GM21526 (cell line): ENCODE results near the gene APOC3.

Source experiments
- ATAC-seq: cut with Tn5 transposase; IDR thresholded peaks from one replicate; pipeline ENCODE4 v1.9.1; 2021; ENCODE audit warnings: moderate library complexity; ENCODE audit not compliant: unreplicated experiment, low FRiP score

The APOC3 gene

GRCh38 chr11:116829525-116830183 is at the start of gene APOC3:
TSS of gene APOC3 (plus strand) at chr11:116829907. CDS start at chr11:116830583, 676 bp downstream.
- ATAC-seq, result no peak

GRCh38 chr11:116782728-116783127 is 47.0 kb upstream of the APOC3 start:
- no peak for ATAC-seq

DNA sequence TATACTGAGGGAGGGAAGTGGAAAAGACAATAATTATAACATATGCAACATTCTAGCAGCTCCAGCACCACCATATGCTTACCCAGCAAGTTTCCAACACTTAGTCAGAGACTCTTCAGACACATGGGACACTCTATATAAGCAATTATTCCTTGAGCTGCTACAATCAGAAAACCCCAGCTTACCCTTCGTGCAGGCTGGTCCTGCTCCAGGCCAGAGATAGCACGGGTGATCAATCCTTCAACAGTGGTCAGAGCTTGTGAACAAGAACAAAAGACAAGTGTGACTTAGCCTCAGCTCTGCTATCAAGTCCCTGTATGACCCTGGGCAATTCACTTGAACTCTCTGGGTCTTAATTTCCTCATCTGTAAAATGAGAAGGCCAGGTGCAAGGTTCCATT is 43.4 kb upstream of the APOC3 start:
- no peak for ATAC-seq

- no peak for ATAC-seq
Observed at GRCh38 chr11:116786966-116787365, 42.7 kb upstream of the APOC3 start.

GRCh38 chr11:116787436-116787785 is 42.3 kb upstream of the APOC3 start:
- ATAC-seq, result peak; percentile 18

DNA sequence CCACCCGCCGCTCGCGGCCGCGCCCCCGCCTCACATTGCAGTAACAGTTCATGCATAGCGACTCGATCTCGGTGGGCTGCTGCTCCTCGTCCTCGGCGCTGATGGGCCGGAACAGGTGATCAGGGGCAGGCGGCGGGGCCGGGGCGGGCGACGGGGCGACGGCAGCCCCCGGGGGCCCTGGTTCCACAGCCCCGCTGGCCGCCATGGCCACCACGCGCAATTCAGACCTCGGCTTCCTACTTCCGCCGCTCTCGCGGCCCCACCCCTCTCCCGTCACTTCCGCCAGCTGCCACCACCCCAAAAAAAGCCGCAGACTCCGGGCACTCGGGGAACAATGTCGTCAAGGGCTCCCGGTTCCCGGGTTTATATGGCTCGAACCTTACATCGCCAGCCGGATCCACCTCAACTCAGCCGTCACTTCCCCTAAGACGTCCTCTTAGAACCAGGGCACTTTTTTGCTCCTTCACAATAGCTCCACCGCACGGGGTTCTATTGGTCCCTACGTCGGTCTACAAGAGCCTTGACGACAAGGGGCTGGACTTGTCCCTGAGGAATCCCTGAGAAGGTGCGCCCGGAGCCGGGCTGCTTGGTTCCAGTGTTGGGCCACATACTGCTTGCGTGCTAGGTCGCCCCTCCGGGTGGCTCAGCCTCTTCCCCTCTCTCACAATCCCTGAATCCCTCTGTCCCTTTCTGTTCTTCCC is 41.8 kb upstream of the APOC3 start, which contains the start of gene ZPR1:
Gene ZPR1 (minus strand): TSS at position 238 of the 701 bp plus-strand sequence. CDS start 33 bp downstream, at position 205.
- ATAC-seq, result peak; percentile 81

- ATAC-seq, result no peak
Observed at GRCh38 chr11:116788534-116788933, 41.2 kb upstream of the APOC3 start.

GRCh38 chr11:116788975-116789374 is 40.7 kb upstream of the APOC3 start:
- ATAC-seq, result no peak

DNA sequence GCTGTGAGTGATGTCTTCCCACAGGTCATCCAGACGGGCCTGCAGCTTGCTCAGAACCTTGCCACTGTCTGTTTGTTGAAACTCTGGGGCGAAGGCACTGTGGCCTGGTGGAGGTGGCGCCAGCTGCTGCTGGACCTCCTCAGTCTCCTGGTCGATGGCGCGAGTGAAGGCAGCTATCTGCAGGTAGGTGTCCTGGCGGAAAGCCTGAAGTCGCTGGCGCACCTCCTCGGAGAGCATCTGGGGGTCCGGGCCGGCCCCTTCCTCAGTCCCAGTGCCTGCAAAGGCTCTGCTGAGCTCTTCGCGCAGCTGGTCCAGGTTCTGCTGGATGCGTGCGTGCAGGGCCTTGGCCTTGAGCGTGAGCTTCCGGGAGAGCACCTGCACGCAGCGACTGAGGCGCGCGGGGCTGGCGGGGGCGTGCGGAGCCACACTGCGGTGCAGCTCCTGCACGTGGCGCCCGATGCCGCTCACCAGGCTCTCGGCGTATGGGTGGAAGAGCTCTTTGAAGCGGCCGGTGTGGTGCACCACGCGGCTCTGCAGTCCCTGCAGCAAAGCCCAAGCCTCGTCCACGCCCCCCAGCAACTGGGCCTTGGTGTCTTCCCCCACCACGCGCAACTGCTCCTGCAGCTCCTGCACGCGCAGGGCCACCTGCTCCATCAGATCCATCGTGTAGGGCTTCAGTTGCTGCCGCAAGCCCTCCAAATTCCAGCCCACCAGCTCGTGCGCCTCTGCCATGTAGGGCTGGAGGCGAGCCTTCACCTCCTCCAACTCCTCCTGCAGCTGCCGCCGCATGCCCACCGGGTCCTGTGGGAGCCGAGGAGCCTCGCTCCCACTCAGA is 39.3 kb upstream of the APOC3 start:
- ATAC-seq, result no peak

DNA sequence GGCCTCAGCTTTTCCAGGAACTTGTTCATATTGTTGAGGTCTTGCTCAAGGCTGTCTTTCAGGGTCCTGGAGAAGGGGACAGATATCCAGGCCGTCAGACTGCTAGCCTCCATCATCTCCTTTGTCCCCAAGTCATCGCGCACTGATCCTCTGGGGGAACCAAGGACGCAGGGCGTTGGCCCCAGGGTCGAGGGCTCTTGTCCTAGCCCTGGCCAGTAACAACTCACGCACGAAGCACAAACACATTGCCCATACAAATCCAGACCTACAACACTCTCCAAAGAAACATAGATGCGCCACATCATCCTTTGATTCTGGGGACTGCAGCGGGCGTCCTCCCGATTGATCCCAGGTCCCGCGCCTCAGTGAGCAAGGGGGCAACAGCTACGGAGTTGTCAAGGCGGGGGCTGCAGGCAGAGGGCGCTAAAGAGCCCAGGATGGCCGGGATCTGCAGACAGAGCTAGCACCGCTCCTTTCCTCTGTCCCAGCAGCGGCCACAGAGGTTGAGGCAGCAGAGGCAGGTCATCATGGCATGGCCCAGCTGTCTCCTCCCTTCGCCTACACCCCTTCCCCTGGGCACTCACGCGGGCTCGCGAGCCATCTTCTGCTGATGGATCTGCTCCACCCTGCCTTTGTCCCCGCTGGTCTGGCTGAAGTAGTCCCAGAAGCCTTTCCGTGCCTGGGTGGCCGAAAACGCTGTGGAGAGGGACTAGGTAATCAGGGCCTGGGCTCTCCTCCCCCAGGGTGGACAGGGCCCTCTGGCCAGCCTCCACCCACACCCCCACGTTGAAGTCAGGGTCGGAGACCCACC is 38.5 kb upstream of the APOC3 start:
- no peak for ATAC-seq

- no peak for ATAC-seq
Observed at GRCh38 chr11:116791813-116792143, 37.9 kb upstream of the APOC3 start, which contains the start of gene APOA5. TSS of gene APOA5 (minus strand) at chr11:116791879. CDS start at chr11:116791860, 19 bp downstream.

GRCh38 chr11:116792144-116792868 is 37.4 kb upstream of the APOC3 start:
- ATAC-seq, result no peak

GRCh38 chr11:116792869-116793771 is 36.6 kb upstream of the APOC3 start:
- no peak for ATAC-seq

DNA sequence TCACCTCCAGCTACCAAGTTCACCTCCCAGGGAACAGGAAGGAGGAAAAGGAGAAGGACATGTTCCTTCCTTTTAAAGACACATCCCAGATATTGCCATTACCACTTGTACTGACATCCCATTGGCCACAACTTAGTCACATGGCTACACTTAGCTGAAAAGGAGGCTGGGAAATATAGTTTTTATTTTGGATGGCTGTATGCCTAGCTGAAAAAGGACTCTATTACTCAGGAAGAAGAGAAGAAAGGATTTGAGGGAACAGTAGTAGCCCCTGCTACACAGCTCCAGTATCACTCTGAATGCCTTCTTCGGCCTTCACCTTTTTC is 36.0 kb upstream of the APOC3 start:
- no peak for ATAC-seq

GRCh38 chr11:116794851-116795250 is 34.9 kb upstream of the APOC3 start:
- no peak for ATAC-seq

- no peak for ATAC-seq
Observed at GRCh38 chr11:116796548-116796947, 33.2 kb upstream of the APOC3 start.

- no peak for ATAC-seq
Observed at GRCh38 chr11:116797816-116798215, 31.9 kb upstream of the APOC3 start.

DNA sequence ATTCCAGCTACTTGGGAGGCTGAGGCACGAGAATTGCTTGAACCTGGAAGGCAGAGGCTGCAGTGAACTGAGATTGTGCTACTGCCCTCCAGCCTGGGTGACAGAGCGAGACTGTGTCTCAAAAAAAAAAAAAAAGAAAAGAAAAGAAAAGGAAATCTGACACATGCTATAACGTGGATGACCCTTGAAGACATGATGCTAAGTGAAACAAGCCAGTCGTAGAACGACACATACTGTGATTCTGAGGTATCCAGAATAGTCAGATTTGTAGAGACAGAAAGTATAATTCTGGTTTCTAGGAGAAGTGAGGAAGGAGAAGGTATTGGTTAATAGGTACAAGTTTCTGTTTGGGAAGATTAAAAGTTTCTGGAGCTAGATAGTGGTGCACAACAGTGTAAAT is 31.3 kb upstream of the APOC3 start:
- ATAC-seq, result no peak

- ATAC-seq, result no peak
Observed at GRCh38 chr11:116800610-116801009, 29.1 kb upstream of the APOC3 start.
